A549 (cell line): ENCODE measurements around the gene NFATC4. TPM values are rescaled to one million over a fixed set of nuclear protein-coding genes. Genes with fewer than 3 reads are reported as not detected.

Experiments used
- ATAC-seq, 2 experiments: fragments of 200-7000 bp in 1 of 2; fragments of >200 bp in 1 of 2; cut with Nextera tagmentation in 1 of 2; cut with Tn5 transposase in 1 of 2; 3 replicates each; pipeline versions ENCODE4 v1.8.0 to v1.9.1; 2018 to 2020; ENCODE audit warnings: mild to moderate bottlenecking in 1 of 2, moderate library complexity in 1 of 2
- CTCF ChIA-PET: fragments of 300-600 bp; sonication (Branson Sonifier 250); formaldehyde crosslinking; extraction: SDS; loops from one replicate; lab custom pipeline; 2021; ENCODE audit warnings: antibody characterized with exemption, inconsistent platforms; lab: Yijun Ruan, JAX
- POLR2A ChIA-PET: fragments of 350-600 bp; formaldehyde crosslinking; extraction: SDS; loops from one replicate; lab custom pipeline; 2021; ENCODE audit warnings: antibody characterized with exemption, inconsistent platforms; lab: Yijun Ruan, JAX
- DNase-seq, 2 experiments: peaks; one replicate each; pipeline versions ENCODE4 v3.0.0 to v3.0.0-alpha.2; 2011 to 2016; ENCODE audit warnings: low read depth in 1 of 2, low spot score in 1 of 2
- FAIRE-seq: peaks from 2 replicates; lab custom pipeline; 2011; peaks lifted over from hg19 to GRCh38; lab: Jason Lieb, UNC
- H3K27ac ChIP-seq, 2 experiments: fragments of >200 bp; sonication (Bioruptor Twin); formaldehyde crosslinking; 3 replicates each; pipeline ENCODE4 v1.5.1; 2016 to 2017
- H3K4me1 ChIP-seq: fragments of >200 bp; sonication (Bioruptor Twin); formaldehyde crosslinking; 3 replicates; pipeline ENCODE4 v1.6.1; 2016
- H3K4me2 ChIP-seq: fragments of >200 bp; sonication (Bioruptor Twin); formaldehyde crosslinking; 3 replicates; pipeline ENCODE4 v1.6.1; 2016
- H3K4me3 ChIP-seq: fragments of >200 bp; sonication (Bioruptor Twin); formaldehyde crosslinking; 3 replicates; pipeline ENCODE4 v1.5.1; 2016
- H3K9me3 ChIP-seq: fragments of >200 bp; sonication (Bioruptor Twin); formaldehyde crosslinking; 3 replicates; pipeline ENCODE4 v1.6.1; 2016
- FOSB ChIP-seq: fragments of 250-450 bp; sonication (Bioruptor Pico); IDR thresholded peaks from 2 replicates; pipeline ENCODE4 v1.5.0; 2020; ENCODE audit warnings: mild to moderate bottlenecking, moderate library complexity
- FOXS1 ChIP-seq: fragments of 250-450 bp; sonication (Bioruptor Pico); IDR thresholded peaks from 2 replicates; pipeline ENCODE4 v1.5.0; 2020; ENCODE audit warnings: mild to moderate bottlenecking, moderate library complexity
- HDAC2 ChIP-seq: fragments of 200-600 bp; sonication (generic); IDR thresholded peaks from 2 replicates; pipeline ENCODE4 v1.6.1; 2016
- HOXB5 ChIP-seq: fragments of 250-450 bp; sonication (Bioruptor Pico); IDR thresholded peaks from 2 replicates; pipeline ENCODE4 v1.5.0; 2020; ENCODE audit warnings: mild to moderate bottlenecking, moderate library complexity
- MAFK ChIP-seq: fragments of 450-650 bp; IDR thresholded peaks from 2 replicates; pipeline ENCODE4 v1.6.1; 2014; ENCODE audit not compliant: partially characterized antibody
- NPAS2 ChIP-seq: fragments of 250-450 bp; sonication (Bioruptor Pico); IDR thresholded peaks from 2 replicates; pipeline ENCODE4 v1.8.0; 2022; ENCODE audit warnings: mild to moderate bottlenecking, moderate library complexity, borderline replicate concordance
- RAD21 ChIP-seq, 2 experiments: fragments of >200 bp in 1 of 2; sonication (Bioruptor Twin) in 1 of 2; formaldehyde crosslinking in 1 of 2; IDR thresholded peaks in 1 of 2; conservative IDR thresholded peaks in 1 of 2; 2 replicates in 1 of 2; 3 replicates in 1 of 2; pipeline ENCODE4 v1.6.1; 2012 to 2018; ENCODE audit warnings: inconsistent platforms in 1 of 2
- SMC3 ChIP-seq: fragments of >200 bp; sonication (Bioruptor Twin); formaldehyde crosslinking; IDR thresholded peaks from 3 replicates; pipeline ENCODE4 v1.6.1; 2018; ENCODE audit warnings: inconsistent platforms
- TFCP2L1 ChIP-seq: fragments of 250-450 bp; sonication (Bioruptor Pico); IDR thresholded peaks from 2 replicates; pipeline ENCODE4 v1.5.0; 2021; ENCODE audit warnings: mild to moderate bottlenecking
- TP53 ChIP-seq: fragments of 250-450 bp; sonication (Bioruptor Pico); IDR thresholded peaks from 2 replicates; pipeline ENCODE4 v1.5.0; 2021; ENCODE audit warnings: mild to moderate bottlenecking, moderate library complexity
- ZC3H11A ChIP-seq: fragments of 450-650 bp; IDR thresholded peaks from 2 replicates; pipeline ENCODE4 v1.6.1; 2014; ENCODE audit warnings: antibody characterized with exemption, mild to moderate bottlenecking
- WGBS: methylation state at CpG from one replicate; pipeline ENCODE4 v1.1.6; 2017; ENCODE audit errors: missing lambda C conversion rate; 5-methylcytosine and 5-hydroxymethylcytosine counted together
- polyA plus RNA-seq, 4 experiments: library from polyadenylated mRNA; depleted of rRNA in 3 of 4; stranded (reverse); fragments of >200 nt; fragmentation: RNase III in 1 of 4; extraction: RNeasy Plus Mini Kit Qiagen cat#74134 plus additional on column Dnase treatment in 1 of 4; gene quantifications; 2 replicates in 3 of 4; 3 replicates in 1 of 4; pipeline ENCODE4 v1.2.3, GENCODE V29; 2011 to 2017
- TF ChIP-seq, protein P1 (sequence below): fragments of >200 bp; sonication (Bioruptor Twin); formaldehyde crosslinking; IDR thresholded peaks from 3 replicates; pipeline ENCODE4 v1.5.1; 2016
- TF ChIP-seq, protein P2 (sequence below): IDR thresholded peaks from 2 replicates; pipeline ENCODE4 v1.6.1; 2012; ENCODE audit warnings: low read depth, borderline replicate concordance
- TF ChIP-seq, protein P3 (sequence below): fragments of 150-350 bp; IDR thresholded peaks from 2 replicates; pipeline ENCODE4 v1.6.1; 2014; ENCODE audit warnings: low read depth, mild to moderate bottlenecking, low read length
- TF ChIP-seq, protein P4 (sequence below): IDR thresholded peaks from 2 replicates; pipeline ENCODE4 v1.6.1; 2012

The NFATC4 gene
- polyA plus RNA-seq, 2 of the 4 experiments (the other 2 are of a cell fraction) = 0.04 to 0.32 TPM

DNA sequence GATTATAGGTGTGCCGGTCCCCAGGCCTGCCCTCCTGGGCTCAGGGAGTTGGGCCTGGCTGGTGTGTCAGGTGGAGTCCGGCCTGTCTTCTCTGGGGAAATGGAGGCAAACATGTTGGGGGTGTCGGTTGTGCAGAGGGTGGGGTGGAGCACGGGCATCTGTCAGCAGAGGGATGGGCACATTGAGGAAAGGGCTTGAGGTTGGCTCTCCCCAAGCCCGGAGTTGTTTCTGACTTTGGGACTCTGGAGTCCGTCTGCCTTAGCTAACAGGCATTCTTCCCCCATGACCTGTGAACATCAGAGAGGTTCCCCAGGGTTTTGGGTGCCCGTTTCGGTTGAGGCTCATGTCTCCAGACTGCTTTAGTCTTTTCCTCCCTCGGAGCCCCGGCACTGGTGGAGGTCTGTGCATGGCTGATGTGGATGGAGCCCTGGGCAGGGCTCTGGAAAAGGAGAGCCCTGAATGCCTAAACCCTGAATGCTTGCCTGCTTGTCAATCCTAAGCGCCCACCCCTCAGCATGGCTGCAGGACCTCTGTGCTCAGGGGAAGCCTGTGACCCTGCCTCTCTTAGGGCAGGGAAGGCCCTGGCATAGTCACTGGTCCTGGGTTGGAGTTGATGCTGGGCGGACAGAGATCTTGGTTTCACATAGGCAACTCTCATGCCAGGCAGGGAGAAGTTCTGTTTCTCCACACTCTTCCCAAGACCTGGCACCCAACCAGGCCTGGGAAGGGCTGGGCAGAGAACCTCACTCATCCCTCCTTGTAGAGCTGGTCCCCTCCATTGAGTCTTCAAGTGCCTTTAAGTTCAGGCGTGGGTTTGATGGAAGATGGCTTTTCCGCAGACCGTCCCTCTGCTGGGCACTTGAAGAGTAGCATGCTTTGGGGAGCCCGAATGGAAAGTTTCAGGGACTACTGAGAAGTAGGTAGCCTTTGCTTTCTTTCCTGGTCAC, 43.7 kb downstream of the NFATC4 start:
- CTCF ChIA-PET = interaction anchor here (0.6 to 16.5 kb wide), 16 partner anchors 8 to 105 kb away, joined by 3 to 254 read pairs (median 3); partner anchors contain the start of genes ADCY4, CBLN3, KHNYN and RIPK3
- TF ChIP-seq, protein P1, sequence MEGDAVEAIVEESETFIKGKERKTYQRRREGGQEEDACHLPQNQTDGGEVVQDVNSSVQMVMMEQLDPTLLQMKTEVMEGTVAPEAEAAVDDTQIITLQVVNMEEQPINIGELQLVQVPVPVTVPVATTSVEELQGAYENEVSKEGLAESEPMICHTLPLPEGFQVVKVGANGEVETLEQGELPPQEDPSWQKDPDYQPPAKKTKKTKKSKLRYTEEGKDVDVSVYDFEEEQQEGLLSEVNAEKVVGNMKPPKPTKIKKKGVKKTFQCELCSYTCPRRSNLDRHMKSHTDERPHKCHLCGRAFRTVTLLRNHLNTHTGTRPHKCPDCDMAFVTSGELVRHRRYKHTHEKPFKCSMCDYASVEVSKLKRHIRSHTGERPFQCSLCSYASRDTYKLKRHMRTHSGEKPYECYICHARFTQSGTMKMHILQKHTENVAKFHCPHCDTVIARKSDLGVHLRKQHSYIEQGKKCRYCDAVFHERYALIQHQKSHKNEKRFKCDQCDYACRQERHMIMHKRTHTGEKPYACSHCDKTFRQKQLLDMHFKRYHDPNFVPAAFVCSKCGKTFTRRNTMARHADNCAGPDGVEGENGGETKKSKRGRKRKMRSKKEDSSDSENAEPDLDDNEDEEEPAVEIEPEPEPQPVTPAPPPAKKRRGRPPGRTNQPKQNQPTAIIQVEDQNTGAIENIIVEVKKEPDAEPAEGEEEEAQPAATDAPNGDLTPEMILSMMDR = peak; percentile 53
- TF ChIP-seq, protein P2, sequence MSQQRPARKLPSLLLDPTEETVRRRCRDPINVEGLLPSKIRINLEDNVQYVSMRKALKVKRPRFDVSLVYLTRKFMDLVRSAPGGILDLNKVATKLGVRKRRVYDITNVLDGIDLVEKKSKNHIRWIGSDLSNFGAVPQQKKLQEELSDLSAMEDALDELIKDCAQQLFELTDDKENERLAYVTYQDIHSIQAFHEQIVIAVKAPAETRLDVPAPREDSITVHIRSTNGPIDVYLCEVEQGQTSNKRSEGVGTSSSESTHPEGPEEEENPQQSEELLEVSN = no peak
- TF ChIP-seq SMC3 (peak; percentile 65), RAD21 (conservative IDR thresholded peaks at IDR 0.05 in 1 of 2, IDR thresholded peaks at IDR 0.05 in 1 of 2) (peak; percentile 46 to 50)
- TF ChIP-seq, all 56 proteins: peak for 3
- no peak overlapping the region for H3K27ac ChIP-seq
- no peaks in the 10 kb centered on the region for H3K4me1 ChIP-seq
- DNase-seq (peak; percentile 66 to 74), ATAC-seq (peak; percentile 76 to 85), FAIRE-seq (no peak)
- no peak overlapping the region for H3K4me3 ChIP-seq
- no peaks in the 10 kb centered on the region for H3K9me3 ChIP-seq
- POLR2A ChIA-PET = interaction anchor here (1.5 kb wide), 1 partner anchor 18 kb away, joined by 4 read pairs; the partner anchor contains the start of genes CBLN3 and KHNYN
- WGBS = 36% methylated on average over 16 of the region's 16 CpGs
- H3K4me2 ChIP-seq = no peak overlapping the region

DNA sequence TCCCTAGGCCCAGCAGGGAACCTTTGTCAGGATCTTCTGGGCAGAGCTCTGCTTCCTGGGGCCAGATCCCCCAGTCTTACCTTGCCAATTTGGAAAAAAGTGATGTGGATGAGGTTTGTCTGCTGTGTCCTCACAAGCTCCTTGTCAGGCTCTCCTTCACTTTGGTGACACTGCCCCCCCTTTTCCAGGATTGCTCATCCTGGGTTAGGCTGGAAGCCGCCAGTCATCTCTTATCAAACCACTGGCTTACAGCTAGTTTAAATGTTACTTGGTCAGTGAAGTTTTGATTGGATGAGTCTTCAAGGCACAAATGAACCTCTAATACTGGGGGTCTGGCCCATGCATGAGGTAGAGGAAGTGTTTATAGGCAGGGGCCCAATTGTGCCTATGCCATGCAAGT, 46.1 kb downstream of the NFATC4 start:
- Histone ChIP-seq H3K4me1 (no peaks in the 10 kb centered on the region), H3K4me2 (no peak overlapping the region), H3K4me3 (no peak overlapping the region), H3K9me3 (no peaks in the 10 kb centered on the region), H3K27ac (no peak overlapping the region)
- ATAC-seq (no peak), FAIRE-seq (no peak), DNase-seq (no peak)
- ChIA-PET CTCF (interaction anchor here (0.6 to 16.5 kb wide), 5 partner anchors 13 to 82 kb away, joined by 3 to 254 read pairs (median 6); partner anchors contain the start of genes ADCY4, CBLN3, KHNYN and RIPK3), POLR2A (interaction anchor here (1.5 kb wide), 1 partner anchor 16 kb away, joined by 8 read pairs; the partner anchor contains the start of genes CBLN3 and KHNYN)
- TF ChIP-seq TP53 (CRISPR knock-in tag) = no peak
- TF ChIP-seq NPAS2 (CRISPR knock-in tag) = no peak
- no peak for TF ChIP-seq HDAC2
- no peak for TF ChIP-seq FOSB (CRISPR knock-in tag)
- TF ChIP-seq TFCP2L1 (CRISPR knock-in tag) = no peak
- no peak for TF ChIP-seq MAFK
- TF ChIP-seq, protein P3, sequence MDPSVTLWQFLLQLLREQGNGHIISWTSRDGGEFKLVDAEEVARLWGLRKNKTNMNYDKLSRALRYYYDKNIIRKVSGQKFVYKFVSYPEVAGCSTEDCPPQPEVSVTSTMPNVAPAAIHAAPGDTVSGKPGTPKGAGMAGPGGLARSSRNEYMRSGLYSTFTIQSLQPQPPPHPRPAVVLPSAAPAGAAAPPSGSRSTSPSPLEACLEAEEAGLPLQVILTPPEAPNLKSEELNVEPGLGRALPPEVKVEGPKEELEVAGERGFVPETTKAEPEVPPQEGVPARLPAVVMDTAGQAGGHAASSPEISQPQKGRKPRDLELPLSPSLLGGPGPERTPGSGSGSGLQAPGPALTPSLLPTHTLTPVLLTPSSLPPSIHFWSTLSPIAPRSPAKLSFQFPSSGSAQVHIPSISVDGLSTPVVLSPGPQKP = no peak
- no peak for TF ChIP-seq ZC3H11A
- no peak for TF ChIP-seq HOXB5
- TF ChIP-seq, protein P4, sequence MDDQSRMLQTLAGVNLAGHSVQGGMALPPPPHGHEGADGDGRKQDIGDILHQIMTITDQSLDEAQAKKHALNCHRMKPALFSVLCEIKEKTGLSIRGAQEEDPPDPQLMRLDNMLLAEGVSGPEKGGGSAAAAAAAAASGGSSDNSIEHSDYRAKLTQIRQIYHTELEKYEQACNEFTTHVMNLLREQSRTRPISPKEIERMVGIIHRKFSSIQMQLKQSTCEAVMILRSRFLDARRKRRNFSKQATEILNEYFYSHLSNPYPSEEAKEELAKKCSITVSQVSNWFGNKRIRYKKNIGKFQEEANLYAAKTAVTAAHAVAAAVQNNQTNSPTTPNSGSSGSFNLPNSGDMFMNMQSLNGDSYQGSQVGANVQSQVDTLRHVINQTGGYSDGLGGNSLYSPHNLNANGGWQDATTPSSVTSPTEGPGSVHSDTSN = no peak
- no peak for TF ChIP-seq SMC3
- no peak for TF ChIP-seq FOXS1 (CRISPR knock-in tag)
- WGBS = 100% methylated on average over 1 of the region's 1 CpG
